Measurements from ENCODE around the gene ADK.
"Not testable (repeated sequence)": the region's sequence is repeated elsewhere in the genome, so short reads cannot be mapped to it uniquely, and the experiment has no call there.

ADK gene

GRCh38 chr10:74480778-74481177 lies 329.8 kb downstream of the ADK start:
- no peak for TF ChIP-seq Cebpa-rat (IDR thresholded peaks at IDR 0.05)
- Histone ChIP-seq H3K27ac (no peak overlapping the region), H3K4me3 (no peak overlapping the region), H3K9ac (no peak overlapping the region), H3K4me2 (no peak overlapping the region), H3K27me3 (no peaks in the 10 kb centered on the region), H3K36me3 (peaks cover 15% of the 10 kb centered on the region), H3K9me3 (peaks cover 33% of the 10 kb centered on the region), H3K4me1 (no peaks in the 10 kb centered on the region), H4K20me1 (no peaks in the 10 kb centered on the region)

- no peak for TF ChIP-seq Cebpa-rat (IDR thresholded peaks at IDR 0.05)
- no peaks in the 10 kb centered on the region for H3K27me3 ChIP-seq
- peaks cover 33% of the 10 kb centered on the region for H3K9me3 ChIP-seq
- H3K9ac ChIP-seq, result no peak overlapping the region
- no peak overlapping the region for H3K4me3 ChIP-seq
- H3K4me1 ChIP-seq, result no peaks in the 10 kb centered on the region
- peaks cover 15% of the 10 kb centered on the region for H3K36me3 ChIP-seq
- H3K27ac ChIP-seq, result no peak overlapping the region
- no peaks in the 10 kb centered on the region for H4K20me1 ChIP-seq
- H3K4me2 ChIP-seq, result no peak overlapping the region
Measured at GRCh38 chr10:74483356-74483755, 332.3 kb downstream of the ADK start.

GRCh38 chr10:74485283-74485682 lies 334.3 kb downstream of the ADK start:
- no peak overlapping the region for H3K4me3 ChIP-seq
- no peaks in the 10 kb centered on the region for H3K27me3 ChIP-seq
- H3K9me3 ChIP-seq, result peaks cover 26% of the 10 kb centered on the region
- H3K9ac ChIP-seq, result no peak overlapping the region
- no peak for TF ChIP-seq Cebpa-rat (IDR thresholded peaks at IDR 0.05)
- no peaks in the 10 kb centered on the region for H4K20me1 ChIP-seq
- H3K27ac ChIP-seq, result no peak overlapping the region
- H3K36me3 ChIP-seq, result peaks cover 15% of the 10 kb centered on the region
- no peaks in the 10 kb centered on the region for H3K4me1 ChIP-seq
- H3K4me2 ChIP-seq, result no peak overlapping the region

- H3K4me1 ChIP-seq, result no peaks in the 10 kb centered on the region
- H3K9me3 ChIP-seq, result peaks cover 19% of the 10 kb centered on the region
- TF ChIP-seq Cebpa-rat (IDR thresholded peaks at IDR 0.05), result no peak
- H3K9ac ChIP-seq, result no peak overlapping the region
- no peaks in the 10 kb centered on the region for H4K20me1 ChIP-seq
- no peak overlapping the region for H3K27ac ChIP-seq
- no peaks in the 10 kb centered on the region for H3K27me3 ChIP-seq
- no peak overlapping the region for H3K4me2 ChIP-seq
- peaks cover 15% of the 10 kb centered on the region for H3K36me3 ChIP-seq
- no peak overlapping the region for H3K4me3 ChIP-seq
Measured at GRCh38 chr10:74486659-74487058, 335.6 kb downstream of the ADK start.

GRCh38 chr10:74488907-74489306 lies 337.9 kb downstream of the ADK start:
- no peak overlapping the region for H3K9ac ChIP-seq
- no peak for TF ChIP-seq Cebpa-rat (IDR thresholded peaks at IDR 0.05)
- no peaks in the 10 kb centered on the region for H3K4me1 ChIP-seq
- no peak overlapping the region for H3K4me3 ChIP-seq
- no peak overlapping the region for H3K27ac ChIP-seq
- no peaks in the 10 kb centered on the region for H4K20me1 ChIP-seq
- no peaks in the 10 kb centered on the region for H3K36me3 ChIP-seq
- no peak overlapping the region for H3K4me2 ChIP-seq
- no peaks in the 10 kb centered on the region for H3K9me3 ChIP-seq
- H3K27me3 ChIP-seq, result no peaks in the 10 kb centered on the region

- Histone ChIP-seq H3K9ac (no peak overlapping the region), H3K9me3 (no peaks in the 10 kb centered on the region), H3K36me3 (no peaks in the 10 kb centered on the region), H3K27me3 (no peaks in the 10 kb centered on the region), H3K4me2 (no peak overlapping the region), H3K27ac (no peak overlapping the region), H3K4me1 (no peaks in the 10 kb centered on the region), H4K20me1 (no peaks in the 10 kb centered on the region), H3K4me3 (no peak overlapping the region)
- TF ChIP-seq Cebpa-rat (IDR thresholded peaks at IDR 0.05), result no peak
Measured at GRCh38 chr10:74490551-74490950, 339.5 kb downstream of the ADK start.

- no peaks in the 10 kb centered on the region for H4K20me1 ChIP-seq
- H3K36me3 ChIP-seq, result no peaks in the 10 kb centered on the region
- no peak overlapping the region for H3K4me2 ChIP-seq
- H3K9ac ChIP-seq, result no peak overlapping the region
- no peak overlapping the region for H3K4me3 ChIP-seq
- no peak overlapping the region for H3K27ac ChIP-seq
- TF ChIP-seq Cebpa-rat (IDR thresholded peaks at IDR 0.05), result no peak
- H3K4me1 ChIP-seq, result no peaks in the 10 kb centered on the region
- H3K9me3 ChIP-seq, result peaks cover under 1% of the 10 kb centered on the region; the same call in 1 of the 2 replicates
- no peaks in the 10 kb centered on the region for H3K27me3 ChIP-seq
Measured at GRCh38 chr10:74491014-74491413, 340.0 kb downstream of the ADK start.

GRCh38 chr10:74496276-74496675 lies 345.3 kb downstream of the ADK start:
- H3K27me3 ChIP-seq, H3K4me2 ChIP-seq, H3K27ac ChIP-seq, H3K9ac ChIP-seq, H4K20me1 ChIP-seq, H3K4me1 ChIP-seq, H3K4me3 ChIP-seq, H3K36me3 ChIP-seq: not testable (repeated sequence)
- peaks cover 22% of the 10 kb centered on the region for H3K9me3 ChIP-seq

GRCh38 chr10:74498664-74499063 lies 347.6 kb downstream of the ADK start:
- H3K4me3 ChIP-seq, H3K27me3 ChIP-seq, H3K27ac ChIP-seq, H3K36me3 ChIP-seq, H4K20me1 ChIP-seq, H3K4me1 ChIP-seq, H3K4me2 ChIP-seq, H3K9ac ChIP-seq: not testable (repeated sequence)
- peaks cover 22% of the 10 kb centered on the region for H3K9me3 ChIP-seq

- H4K20me1 ChIP-seq, result no peaks in the 10 kb centered on the region
- no peak overlapping the region for H3K4me3 ChIP-seq
- no peak overlapping the region for H3K27ac ChIP-seq
- no peak for TF ChIP-seq Cebpa-rat (IDR thresholded peaks at IDR 0.05)
- H3K9ac ChIP-seq, result no peak overlapping the region
- H3K4me2 ChIP-seq, result no peak overlapping the region
- H3K9me3 ChIP-seq, result peaks cover 32% of the 10 kb centered on the region
- peaks cover 20% of the 10 kb centered on the region for H3K36me3 ChIP-seq
- H3K27me3 ChIP-seq, result no peaks in the 10 kb centered on the region
- H3K4me1 ChIP-seq, result no peaks in the 10 kb centered on the region
Measured at GRCh38 chr10:74500026-74500704, 349.1 kb downstream of the ADK start.

- Histone ChIP-seq H3K9me3 (peaks cover 37% of the 10 kb centered on the region), H3K4me3 (no peak overlapping the region), H3K9ac (no peak overlapping the region), H3K27ac (no peak overlapping the region), H3K36me3 (peaks cover 24% of the 10 kb centered on the region), H3K4me1 (no peaks in the 10 kb centered on the region), H3K27me3 (no peaks in the 10 kb centered on the region), H3K4me2 (no peak overlapping the region), H4K20me1 (no peaks in the 10 kb centered on the region)
- no peak for TF ChIP-seq Cebpa-rat (IDR thresholded peaks at IDR 0.05)
Measured at GRCh38 chr10:74500816-74501215, 349.8 kb downstream of the ADK start.
